HL-60 (cell line): ENCODE data around the gene ELF2.
"Not testable (repeated sequence)": the region's sequence is repeated elsewhere in the genome, so short reads cannot be mapped to it uniquely, and the experiment has no call there.

Experiments used
- DNase-seq, 2 experiments: peaks; one replicate each; pipeline ENCODE4 v3.0.0-alpha.2; 2010 to 2020; ENCODE audit warnings: low read depth in 1 of 2, low spot score in 1 of 2
- H3K27ac ChIP-seq: fragments of 250-450 bp; sonication (Bioruptor Pico); replicated peaks from 2 replicates; pipeline ENCODE4 v1.5.1; 2020; ENCODE audit warnings: mild to moderate bottlenecking, moderate library complexity
- H3K27me3 ChIP-seq: fragments of 250-450 bp; sonication (Bioruptor Pico); 2 replicates; pipeline ENCODE4 v1.5.1; 2021; ENCODE audit warnings: mild to moderate bottlenecking, moderate library complexity; ENCODE audit not compliant: insufficient read depth, poor library complexity, severe bottlenecking
- H3K4me3 ChIP-seq: replicated peaks from 2 replicates; pipeline ENCODE4 v1.5.1; 2011; ENCODE audit warnings: mild to moderate bottlenecking, control low read depth, low read length; ENCODE audit not compliant: insufficient read depth
- GABPA ChIP-seq: IDR thresholded peaks from 2 replicates; pipeline ENCODE4 v1.6.1; 2012; ENCODE audit warnings: low read depth
- POLR2AphosphoS5 ChIP-seq: IDR thresholded peaks from 2 replicates; pipeline ENCODE4 v1.6.1; 2012; ENCODE audit warnings: low read depth
- SPI1 ChIP-seq: IDR thresholded peaks from 2 replicates; pipeline ENCODE4 v1.6.1; 2012; ENCODE audit warnings: low read depth, mild to moderate bottlenecking, borderline replicate concordance
- TF ChIP-seq, protein P1 (sequence below): IDR thresholded peaks from one replicate; pipeline ENCODE4 v1.5.1; 2011; ENCODE audit warnings: low read length, control low read depth, inconsistent platforms; ENCODE audit not compliant: insufficient read depth
- TF ChIP-seq, protein P2 (sequence below): IDR thresholded peaks from 2 replicates; pipeline ENCODE4 v1.6.1; 2012; ENCODE audit warnings: low read depth; ENCODE audit not compliant: insufficient replicate concordance

Gene ELF2

DNA sequence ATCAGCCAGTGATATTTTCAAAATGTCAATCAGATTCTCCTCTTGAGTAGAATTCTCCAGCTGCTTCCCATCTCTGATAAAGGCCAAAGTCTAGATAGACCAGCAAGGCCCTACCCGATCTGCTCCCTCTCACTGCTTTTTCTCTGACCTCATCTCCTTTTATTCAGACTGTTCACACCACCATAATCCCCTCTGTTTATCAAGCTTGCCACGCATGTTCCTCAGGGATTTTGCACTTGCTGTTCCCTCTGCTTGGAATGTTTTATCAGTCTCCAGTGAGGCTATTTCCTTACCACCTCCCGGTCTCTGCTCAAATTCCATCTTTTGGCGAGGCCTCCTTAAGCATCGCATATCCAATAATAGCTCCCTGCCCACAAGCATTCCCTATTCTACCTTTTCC lies 141.4 kb downstream of the ELF2 start:
- Histone ChIP-seq H3K27me3 (no peaks in the 10 kb centered on the region), H3K4me3 (no peak overlapping the region)
- DNase-seq, result no peak

GRCh38 chr4:139030614-139031235 lies 146.3 kb downstream of the ELF2 start:
- H3K27me3 ChIP-seq, result no peaks in the 10 kb centered on the region
- H3K4me3 ChIP-seq, result no peak overlapping the region
- DNase-seq, result peak in 1 of 2 experiments; percentile 71
- TF ChIP-seq, protein P1, sequence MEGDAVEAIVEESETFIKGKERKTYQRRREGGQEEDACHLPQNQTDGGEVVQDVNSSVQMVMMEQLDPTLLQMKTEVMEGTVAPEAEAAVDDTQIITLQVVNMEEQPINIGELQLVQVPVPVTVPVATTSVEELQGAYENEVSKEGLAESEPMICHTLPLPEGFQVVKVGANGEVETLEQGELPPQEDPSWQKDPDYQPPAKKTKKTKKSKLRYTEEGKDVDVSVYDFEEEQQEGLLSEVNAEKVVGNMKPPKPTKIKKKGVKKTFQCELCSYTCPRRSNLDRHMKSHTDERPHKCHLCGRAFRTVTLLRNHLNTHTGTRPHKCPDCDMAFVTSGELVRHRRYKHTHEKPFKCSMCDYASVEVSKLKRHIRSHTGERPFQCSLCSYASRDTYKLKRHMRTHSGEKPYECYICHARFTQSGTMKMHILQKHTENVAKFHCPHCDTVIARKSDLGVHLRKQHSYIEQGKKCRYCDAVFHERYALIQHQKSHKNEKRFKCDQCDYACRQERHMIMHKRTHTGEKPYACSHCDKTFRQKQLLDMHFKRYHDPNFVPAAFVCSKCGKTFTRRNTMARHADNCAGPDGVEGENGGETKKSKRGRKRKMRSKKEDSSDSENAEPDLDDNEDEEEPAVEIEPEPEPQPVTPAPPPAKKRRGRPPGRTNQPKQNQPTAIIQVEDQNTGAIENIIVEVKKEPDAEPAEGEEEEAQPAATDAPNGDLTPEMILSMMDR, result peak; percentile 41
- no peak for TF ChIP-seq SPI1
- TF ChIP-seq GABPA, result no peak
- no peak for TF ChIP-seq POLR2AphosphoS5
- TF ChIP-seq, protein P2, sequence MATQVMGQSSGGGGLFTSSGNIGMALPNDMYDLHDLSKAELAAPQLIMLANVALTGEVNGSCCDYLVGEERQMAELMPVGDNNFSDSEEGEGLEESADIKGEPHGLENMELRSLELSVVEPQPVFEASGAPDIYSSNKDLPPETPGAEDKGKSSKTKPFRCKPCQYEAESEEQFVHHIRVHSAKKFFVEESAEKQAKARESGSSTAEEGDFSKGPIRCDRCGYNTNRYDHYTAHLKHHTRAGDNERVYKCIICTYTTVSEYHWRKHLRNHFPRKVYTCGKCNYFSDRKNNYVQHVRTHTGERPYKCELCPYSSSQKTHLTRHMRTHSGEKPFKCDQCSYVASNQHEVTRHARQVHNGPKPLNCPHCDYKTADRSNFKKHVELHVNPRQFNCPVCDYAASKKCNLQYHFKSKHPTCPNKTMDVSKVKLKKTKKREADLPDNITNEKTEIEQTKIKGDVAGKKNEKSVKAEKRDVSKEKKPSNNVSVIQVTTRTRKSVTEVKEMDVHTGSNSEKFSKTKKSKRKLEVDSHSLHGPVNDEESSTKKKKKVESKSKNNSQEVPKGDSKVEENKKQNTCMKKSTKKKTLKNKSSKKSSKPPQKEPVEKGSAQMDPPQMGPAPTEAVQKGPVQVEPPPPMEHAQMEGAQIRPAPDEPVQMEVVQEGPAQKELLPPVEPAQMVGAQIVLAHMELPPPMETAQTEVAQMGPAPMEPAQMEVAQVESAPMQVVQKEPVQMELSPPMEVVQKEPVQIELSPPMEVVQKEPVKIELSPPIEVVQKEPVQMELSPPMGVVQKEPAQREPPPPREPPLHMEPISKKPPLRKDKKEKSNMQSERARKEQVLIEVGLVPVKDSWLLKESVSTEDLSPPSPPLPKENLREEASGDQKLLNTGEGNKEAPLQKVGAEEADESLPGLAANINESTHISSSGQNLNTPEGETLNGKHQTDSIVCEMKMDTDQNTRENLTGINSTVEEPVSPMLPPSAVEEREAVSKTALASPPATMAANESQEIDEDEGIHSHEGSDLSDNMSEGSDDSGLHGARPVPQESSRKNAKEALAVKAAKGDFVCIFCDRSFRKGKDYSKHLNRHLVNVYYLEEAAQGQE, result no peak
- H3K27ac ChIP-seq, result no peak overlapping the region

More for the DNA sequence above, 141.4 kb downstream of the ELF2 start:
- no peak overlapping the region for H3K27ac ChIP-seq
- TF ChIP-seq GABPA (no peak), POLR2AphosphoS5 (no peak), SPI1 (no peak)
- TF ChIP-seq, protein P2, result no peak
- TF ChIP-seq, protein P1, result no peak

GRCh38 chr4:139029866-139030363 lies 147.1 kb downstream of the ELF2 start:
- not testable (repeated sequence) for H3K4me3 ChIP-seq, H3K27ac ChIP-seq, DNase-seq, H3K27me3 ChIP-seq

- H3K27me3 ChIP-seq, result no peaks in the 10 kb centered on the region
- TF ChIP-seq GABPA, result no peak
- TF ChIP-seq, protein P1, result no peak
- TF ChIP-seq, protein P2, result no peak
- TF ChIP-seq POLR2AphosphoS5, result no peak
- no peak for TF ChIP-seq SPI1
- no peak overlapping the region for H3K27ac ChIP-seq
- no peak for DNase-seq
- H3K4me3 ChIP-seq, result no peak overlapping the region
Measured at GRCh38 chr4:139028191-139028661, 148.8 kb downstream of the ELF2 start.
